Endothelial cell of umbilical vein (primary cell): ENCODE results near the gene SMIM44. TPM values are rescaled to one million over a fixed set of nuclear protein-coding genes. Genes with fewer than 3 reads are reported as not detected.

Experiments used
- BruUV-seq: library from RNA; stranded (reverse); fragments of 400-500 nt; replicated peaks from 2 replicates; lab custom pipeline; 2021; lab: Mats Ljungman, UMichigan
- CTCF ChIA-PET: fragments of 300-600, 350-600 bp; sonication (Branson Sonifier 250); formaldehyde crosslinking; loops from one replicate; lab custom pipeline; 2021; ENCODE audit warnings: antibody characterized with exemption, inconsistent platforms; lab: Charles Lee
- POLR2A ChIA-PET: fragments of 300-600, 350-600 bp; sonication (Branson Sonifier 250); formaldehyde crosslinking; loops from one replicate; lab custom pipeline; 2021; ENCODE audit warnings: antibody characterized with exemption, inconsistent platforms; lab: Charles Lee
- DNase-seq: peaks from one replicate; pipeline ENCODE4 v3.0.0-alpha.2; 2011; ENCODE audit warnings: low read depth, low spot score
- FAIRE-seq: peaks from 2 replicates; lab custom pipeline; 2011; peaks lifted over from hg19 to GRCh38; lab: Jason Lieb, UNC
- H2AFZ ChIP-seq: 2 replicates; pipeline ENCODE4 v1.6.0; 2012; ENCODE audit warnings: low read depth, low read length, control low read depth, inconsistent platforms
- H3K27ac ChIP-seq: 2 replicates; pipeline ENCODE4 v1.5.1; 2011; ENCODE audit warnings: low read depth, mild to moderate bottlenecking, control low read depth, low read length, moderate library complexity; ENCODE audit not compliant: insufficient read depth
- H3K27me3 ChIP-seq, 2 experiments: 2 replicates each; pipeline versions ENCODE4 v1.6.0 to v1.6.1; 2011; ENCODE audit warnings: low read length in 2 of 2, mixed read lengths in 1 of 2; ENCODE audit not compliant: control insufficient read depth in 2 of 2, insufficient read depth in 2 of 2
- H3K36me3 ChIP-seq, 2 experiments: 2 replicates in 1 of 2; 3 replicates in 1 of 2; pipeline ENCODE4 v1.5.1; 2011; ENCODE audit warnings: low read length in 2 of 2, mild to moderate bottlenecking in 1 of 2, moderate library complexity in 1 of 2; ENCODE audit not compliant: control insufficient read depth in 2 of 2, insufficient read depth in 2 of 2; ENCODE audit errors: extremely low read depth in 1 of 2
- H3K4me1 ChIP-seq: 3 replicates; pipeline ENCODE4 v1.5.1; 2011; ENCODE audit warnings: mild to moderate bottlenecking, low read length; ENCODE audit not compliant: control insufficient read depth, insufficient read depth; ENCODE audit errors: extremely low read depth
- H3K4me2 ChIP-seq: 2 replicates; pipeline ENCODE4 v1.6.1; 2011; ENCODE audit warnings: low read length, control low read depth, mixed read lengths; ENCODE audit not compliant: insufficient read depth
- H3K4me3 ChIP-seq, 3 experiments: fragments of 200-600 bp in 1 of 3; sonication (generic), shearing (Covaris generic) in 1 of 3; replicated peaks in 1 of 3; 2 replicates each; pipeline ENCODE4 v1.5.1; 2011 to 2016; ENCODE audit warnings: control low read depth in 3 of 3, low read length in 3 of 3, mild to moderate bottlenecking in 2 of 3, inconsistent platforms in 1 of 3, low read depth in 1 of 3, moderate library complexity in 1 of 3; ENCODE audit not compliant: insufficient read depth in 1 of 3
- H3K79me2 ChIP-seq: 2 replicates; pipeline ENCODE4 v1.6.0; 2012; ENCODE audit warnings: low read length, inconsistent platforms; ENCODE audit not compliant: control insufficient read depth, insufficient read depth
- H3K9ac ChIP-seq: replicated peaks from 2 replicates; pipeline ENCODE3; 2011; ENCODE audit warnings: low read length, control low read depth; ENCODE audit not compliant: insufficient read depth; ENCODE audit errors: extremely low read depth
- H3K9me1 ChIP-seq: replicated peaks from 3 replicates; pipeline ENCODE4 v1.6.0; 2011; ENCODE audit warnings: mild to moderate bottlenecking, low read length; ENCODE audit not compliant: control insufficient read depth, insufficient read depth; ENCODE audit errors: extremely low read depth
- H3K9me3 ChIP-seq: replicated peaks from 2 replicates; pipeline ENCODE4 v1.5.1; 2012; ENCODE audit warnings: low read length, inconsistent platforms; ENCODE audit not compliant: control insufficient read depth, insufficient read depth
- H4K20me1 ChIP-seq: replicated peaks from 2 replicates; pipeline ENCODE3; 2011; ENCODE audit warnings: mild to moderate bottlenecking, low read length; ENCODE audit not compliant: control insufficient read depth, insufficient read depth; ENCODE audit errors: extremely low read depth
- CTCF ChIP-seq, 2 donors: IDR thresholded peaks; 1 replicate in 1 of 2; 2 replicates in 1 of 2; pipeline ENCODE4 v1.5.1; 2011; ENCODE audit warnings: low read length in 2 of 2, mild to moderate bottlenecking in 2 of 2, moderate library complexity in 2 of 2, control low read depth in 1 of 2, inconsistent platforms in 1 of 2, low read depth in 1 of 2; ENCODE audit not compliant: insufficient read depth in 1 of 2; ENCODE audit errors: extremely low read depth in 1 of 2
- FOS ChIP-seq: IDR thresholded peaks from 2 replicates; pipeline ENCODE4 v1.6.1; 2011; ENCODE audit warnings: mild to moderate bottlenecking, low read length, moderate library complexity, borderline replicate concordance; ENCODE audit not compliant: insufficient read depth
- MAX ChIP-seq: IDR thresholded peaks from 2 replicates; pipeline ENCODE4 v1.6.1; 2011; ENCODE audit not compliant: insufficient read depth, insufficient read length
- MYC ChIP-seq: IDR thresholded peaks from one replicate; pipeline ENCODE4 v1.6.1; 2011; ENCODE audit warnings: mild to moderate bottlenecking, low read depth, low read length
- POLR2A ChIP-seq: IDR thresholded peaks from 2 replicates; pipeline ENCODE4 v1.6.1; 2012; ENCODE audit warnings: low read depth, mild to moderate bottlenecking, control low read depth, low read length
- POLR2AphosphoS5 ChIP-seq: IDR thresholded peaks from 2 replicates; pipeline ENCODE4 v1.6.1; 2012; ENCODE audit warnings: low read depth, mild to moderate bottlenecking, control low read depth, low read length, moderate library complexity; ENCODE audit not compliant: insufficient read depth
- dilution Hi-C: fragments of 300-500 bp; cut with MboI; formaldehyde crosslinking; loops from one replicate; pipeline ENCODE4 v1.15.0; 2019; ENCODE audit warnings: low sequenced_read_pairs; ENCODE audit not compliant: extremely low pct_ligation_motif_present
- intact Hi-C: fragments of 100-400 bp; cut with micrococcal nuclease; formaldehyde crosslinking; loops from one replicate; pipeline ENCODE4 v1.10.0; 2022
- polyA plus RNA-seq, 4 experiments: library from polyadenylated mRNA; depleted of rRNA in 3 of 4; stranded (reverse) in 3 of 4; unstranded in 1 of 4; fragments of >200 nt; gene quantifications; 2 replicates each; pipeline versions ENCODE4 v1.2.1 to v1.2.3, GENCODE V29; 2011 to 2012; ENCODE audit warnings: missing spikeins in 1 of 4
- total RNA-seq: library from RNA; stranded (reverse); gene quantifications from 2 replicates; pipeline ENCODE4 v1.2.3, GENCODE V29; 2021

SMIM44 gene
- total and polyA plus RNA-seq, 2 donors (not counting 3 experiments of a cell fraction or from before 2014, with no cell fraction given), result not detected

GRCh38 chr19:3456925-3457527 is 26.2 kb downstream of the SMIM44 start:
- H3K79me2 ChIP-seq, result peaks cover 5% of the 10 kb centered on the region
- peak overlapping the region; percentile 82 for H3K27ac ChIP-seq
- BruUV-seq, result no TSS peak

More at GRCh38 chr19:3456925-3457527, 26.2 kb downstream of the SMIM44 start:
- ChIA-PET POLR2A (no interaction called here), CTCF (no interaction called here)
- Histone ChIP-seq H3K9me3 (no peaks in the 10 kb centered on the region), H3K9ac (no peak overlapping the region), H3K27me3 (no peaks in the 10 kb centered on the region), H3K36me3 (peaks cover 5 to 31% of the 10 kb centered on the region in 2 experiments), H3K4me1 (peaks cover 26% of the 10 kb centered on the region), H3K9me1 (no peaks in the 10 kb centered on the region), H4K20me1 (no peaks in the 10 kb centered on the region), H3K4me2 (no peak overlapping the region), H3K4me3 (no peak overlapping the region), H2AFZ (no peak overlapping the region)
- TF ChIP-seq POLR2A (no peak), CTCF (IDR thresholded peaks at IDR 0.05; ENCODE audit: extremely low read depth in 1 of 2, insufficient read depth in 1 of 2, low read depth in 1 of 2, low read length in 2 of 2) (no peak), POLR2AphosphoS5 (no peak), FOS (no peak), MYC (no peak), MAX (no peak)
- dilution Hi-C loops, result no loop called here
- FAIRE-seq (no peak), DNase-seq (no peak)
- intact Hi-C loops, result no loop called here
